ENCODE measurements around the gene CCNL2.
"Not testable (repeated sequence)": the region's sequence is repeated elsewhere in the genome, so short reads cannot be mapped to it uniquely, and the experiment has no call there.

Gene CCNL2

GRCh38 chr1:1399187-1399871, at the start of gene CCNL2:
TSS of gene CCNL2 (minus strand) at chr1:1399335. CDS start at chr1:1399306, 29 bp downstream.
- DNase-seq: peak; percentile 99

GRCh38 chr1:1446631-1447030, 47.5 kb upstream of the CCNL2 start:
- not testable (repeated sequence) for DNase-seq

GRCh38 chr1:1442069-1442770, 43.1 kb upstream of the CCNL2 start:
- DNase-seq: no peak

- peak; percentile 87 for DNase-seq
Observed at GRCh38 chr1:1441002-1441888, 42.1 kb upstream of the CCNL2 start.

GRCh38 chr1:1440262-1441001, 41.3 kb upstream of the CCNL2 start:
- DNase-seq: no peak

GRCh38 chr1:1439546-1440261, 40.6 kb upstream of the CCNL2 start:
- no peak for DNase-seq

- no peak for DNase-seq
Observed at GRCh38 chr1:1438531-1439381, 39.6 kb upstream of the CCNL2 start.

- no peak for DNase-seq
Observed at GRCh38 chr1:1437904-1438376, 38.8 kb upstream of the CCNL2 start.

- no peak for DNase-seq
Observed at GRCh38 chr1:1437033-1437903, 38.1 kb upstream of the CCNL2 start.

- no peak for DNase-seq
Observed at GRCh38 chr1:1436630-1437032, 37.5 kb upstream of the CCNL2 start.

- no peak for DNase-seq
Observed at GRCh38 chr1:1435911-1436629, 36.9 kb upstream of the CCNL2 start.

GRCh38 chr1:1435106-1435903, 36.2 kb upstream of the CCNL2 start, which contains the start of gene VWA1:
TSS of gene VWA1 (plus strand) at chr1:1435690. CDS start at chr1:1435749, 59 bp downstream.
- peak; percentile 86 for DNase-seq

GRCh38 chr1:1434824-1435105, 35.6 kb upstream of the CCNL2 start:
- DNase-seq: no peak

- no peak for DNase-seq
Observed at GRCh38 chr1:1434131-1434823, 35.1 kb upstream of the CCNL2 start.

- DNase-seq: peak; percentile 77
Observed at GRCh38 chr1:1433804-1434130, 34.6 kb upstream of the CCNL2 start.

GRCh38 chr1:1432951-1433803, 34.0 kb upstream of the CCNL2 start:
- DNase-seq: no peak

Data from activated CD8-positive, alpha-beta memory T cell treated with anti-CD3 and anti-CD28 coated beads for 24 hours (primary cell).